GM21737 (cell line): ENCODE measurements around the gene KCNF1.
"Not testable (repeated sequence)": the region's sequence is repeated elsewhere in the genome, so short reads cannot be mapped to it uniquely, and the experiment has no call there.

Experiments
- ATAC-seq: cut with Tn5 transposase; IDR thresholded peaks from one replicate; pipeline ENCODE4 v1.9.1; 2021; ENCODE audit warnings: mild to moderate bottlenecking, moderate library complexity; ENCODE audit not compliant: unreplicated experiment

KCNF1 gene

DNA sequence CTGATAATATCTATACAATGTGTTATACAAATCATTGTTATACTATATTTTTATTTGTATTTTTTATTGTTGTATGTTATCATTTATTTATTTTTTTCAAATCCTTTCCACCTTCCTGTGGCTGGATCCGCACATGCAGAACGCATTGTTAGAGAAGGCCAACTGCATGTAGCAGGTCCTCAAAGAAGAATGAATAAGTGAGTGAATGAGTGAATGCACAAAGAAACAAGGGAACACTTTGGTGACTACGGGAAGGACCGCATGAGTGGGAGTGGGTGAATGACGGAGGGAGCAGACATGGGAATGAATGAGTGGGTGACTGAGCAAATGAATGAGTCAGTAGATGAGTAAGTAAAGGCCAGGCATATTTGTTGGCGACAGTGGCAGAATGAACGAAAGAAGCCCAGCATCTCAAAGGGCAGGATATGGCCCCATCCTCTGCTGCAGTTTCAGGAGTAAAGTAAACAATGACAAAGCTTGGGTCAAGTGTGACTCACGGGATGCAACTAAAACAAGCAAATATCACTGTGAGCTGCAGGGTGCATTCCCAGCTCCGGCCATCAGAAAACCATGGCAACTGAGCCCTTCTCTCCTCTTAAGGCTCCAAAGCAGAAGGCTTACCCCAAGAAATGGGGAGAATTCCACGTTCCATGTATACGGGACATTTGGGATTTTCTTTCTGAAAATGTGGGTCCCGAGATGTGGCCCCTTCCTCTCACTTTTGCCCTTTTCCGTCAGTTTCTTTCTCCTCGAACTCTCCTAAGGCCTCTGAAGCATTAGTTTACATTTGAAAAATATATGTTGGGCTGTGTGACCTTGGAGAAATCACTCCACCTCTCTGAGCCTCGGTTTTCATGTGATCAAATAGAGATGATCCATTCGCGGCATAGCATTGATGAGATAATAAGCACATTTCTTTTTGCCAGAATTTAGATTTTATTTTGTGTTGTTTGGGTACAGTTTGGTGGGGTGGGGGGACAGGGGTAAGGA lies 24.5 kb downstream of the KCNF1 start:
- no peak for ATAC-seq

GRCh38 chr2:10939058-10939457 lies 27.3 kb downstream of the KCNF1 start:
- no peak for ATAC-seq

DNA sequence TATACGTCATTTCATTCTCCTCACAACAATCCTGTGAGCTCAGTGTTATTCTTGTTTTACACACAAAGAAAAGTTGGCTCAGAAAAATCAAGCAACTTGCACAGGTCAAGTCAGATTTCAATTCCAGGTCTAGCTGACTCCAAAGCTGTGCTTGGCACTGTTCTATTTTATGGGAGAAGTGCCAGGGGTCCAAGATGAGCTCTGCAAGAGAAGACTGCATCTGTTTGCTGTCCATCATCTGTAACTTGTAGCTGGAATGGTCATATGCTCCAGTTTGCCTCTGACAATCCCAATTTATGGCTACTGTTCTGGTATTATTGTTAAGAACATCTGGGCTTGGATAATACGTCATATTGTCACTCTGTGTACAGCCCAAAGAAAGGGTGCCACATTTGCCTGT lies 28.9 kb downstream of the KCNF1 start:
- no peak for ATAC-seq

- no peak for ATAC-seq
Observed at GRCh38 chr2:10941383-10941782, 29.6 kb downstream of the KCNF1 start.

GRCh38 chr2:10944799-10945198 lies 33.1 kb downstream of the KCNF1 start:
- no peak for ATAC-seq

DNA sequence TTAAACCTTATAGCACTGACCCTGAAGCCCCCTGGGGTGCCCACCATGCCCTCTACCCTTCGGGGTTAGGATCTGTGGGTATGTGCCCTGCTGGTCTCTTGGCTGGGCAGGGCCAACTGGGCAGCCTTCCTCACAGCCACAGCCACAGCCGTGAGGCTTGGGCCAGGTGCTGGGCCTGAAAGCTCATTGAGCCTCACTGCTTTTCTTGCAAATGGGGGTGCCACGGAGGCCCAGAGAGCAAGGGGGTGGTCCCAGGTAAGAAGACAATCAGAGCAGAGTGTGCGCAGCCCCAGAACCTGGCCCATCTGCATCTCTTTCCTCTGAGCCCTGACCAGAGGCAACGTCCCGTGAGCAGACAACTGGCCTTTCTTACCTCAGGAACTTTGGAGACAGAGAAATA lies 34.7 kb downstream of the KCNF1 start:
- no peak for ATAC-seq

- no peak for ATAC-seq
Observed at GRCh38 chr2:10947005-10947440, 35.3 kb downstream of the KCNF1 start.

- no peak for ATAC-seq
Observed at GRCh38 chr2:10947446-10948187, 35.9 kb downstream of the KCNF1 start.

DNA sequence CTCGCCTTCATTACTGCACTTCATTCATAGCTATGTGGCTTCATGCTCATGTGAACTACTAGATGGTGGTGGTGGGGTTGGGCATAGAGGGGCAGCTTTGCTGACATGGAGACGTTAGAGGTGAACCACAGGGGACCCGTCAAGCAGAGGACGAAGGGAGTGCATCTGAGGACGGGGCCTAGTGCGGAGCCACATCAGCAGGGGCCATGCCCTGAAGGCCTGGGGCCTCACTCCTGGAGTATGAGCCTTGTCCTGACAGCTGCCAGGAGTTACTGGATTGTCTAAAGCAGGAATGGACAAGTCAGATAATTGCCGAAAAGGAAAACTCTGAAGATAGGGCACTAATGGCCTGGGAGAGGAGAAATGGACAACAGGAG lies 36.4 kb downstream of the KCNF1 start:
- no peak for ATAC-seq

DNA sequence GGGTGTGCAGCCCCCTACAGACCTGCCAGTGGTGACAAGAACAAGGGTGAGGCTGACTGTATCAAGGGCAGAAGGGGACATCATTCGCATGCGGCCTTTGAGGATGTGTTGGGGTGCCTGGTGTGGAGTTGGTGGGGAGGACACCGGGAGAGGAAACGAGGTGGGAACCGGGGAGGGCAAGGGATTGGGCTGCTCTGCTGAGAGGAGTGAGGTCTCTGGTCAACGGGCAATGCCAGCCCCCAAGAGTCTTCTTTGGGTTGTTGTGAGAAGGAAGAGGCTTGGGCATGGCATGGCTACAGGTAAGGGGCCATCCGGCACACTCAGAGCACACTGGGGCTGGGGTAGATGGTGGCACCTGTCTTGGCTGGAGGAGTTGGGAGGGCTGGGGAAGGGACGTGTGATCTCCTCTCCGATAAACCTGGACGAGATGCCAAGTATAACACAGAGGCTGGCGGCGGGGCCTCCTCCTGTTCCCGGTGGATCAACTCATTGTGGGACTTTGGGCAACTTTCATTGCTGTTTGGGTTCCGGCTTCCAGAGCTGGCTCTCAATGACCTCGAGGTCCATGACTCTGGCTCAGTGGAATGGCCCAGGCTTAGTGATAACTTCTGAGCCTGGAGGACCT lies 37.0 kb downstream of the KCNF1 start:
- ATAC-seq = no peak

DNA sequence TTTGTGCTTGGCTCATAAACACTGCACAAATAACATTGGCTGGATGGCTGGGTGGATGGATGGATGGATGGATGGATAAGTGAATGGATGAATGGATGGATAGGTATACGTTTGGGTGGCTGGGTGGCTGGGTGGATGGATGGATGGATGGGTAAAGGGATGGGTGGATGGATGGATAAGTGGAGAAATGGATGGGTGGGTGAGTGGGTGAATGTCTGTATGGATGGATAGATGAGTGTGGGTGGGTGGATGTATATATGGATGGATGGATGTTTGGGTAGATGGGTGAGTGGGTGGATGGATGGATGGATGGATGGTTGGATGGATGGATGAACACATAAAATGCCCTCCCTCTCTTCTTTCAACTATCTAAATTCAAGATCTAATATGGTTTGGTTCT lies 38.1 kb downstream of the KCNF1 start:
- no peak for ATAC-seq

- ATAC-seq = no peak
Observed at GRCh38 chr2:10951558-10952414, 40.1 kb downstream of the KCNF1 start.

DNA sequence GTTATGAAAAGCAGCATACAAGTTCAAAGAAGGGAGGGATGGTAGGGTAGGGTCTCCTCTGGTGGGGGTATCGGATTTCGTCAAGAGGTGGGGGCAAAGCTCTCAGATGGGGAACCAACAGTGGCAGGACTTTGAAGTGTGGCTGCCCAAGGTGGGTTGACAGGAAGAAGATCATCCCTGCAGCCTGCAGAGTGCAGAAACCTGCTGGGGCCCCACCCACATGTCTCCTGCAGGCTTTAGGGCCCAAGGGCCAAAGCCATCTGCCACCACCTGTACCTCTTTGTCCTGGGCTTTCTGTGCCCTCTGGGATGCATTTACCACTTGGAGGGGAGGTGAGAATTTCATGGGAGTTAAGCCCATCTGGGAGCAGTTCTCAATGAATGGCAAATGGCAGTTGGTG lies 42.7 kb downstream of the KCNF1 start:
- no peak for ATAC-seq

- ATAC-seq = no peak
Observed at GRCh38 chr2:10954856-10955818, 43.4 kb downstream of the KCNF1 start.

- ATAC-seq = no peak
Observed at GRCh38 chr2:10956006-10956790, 44.5 kb downstream of the KCNF1 start.

DNA sequence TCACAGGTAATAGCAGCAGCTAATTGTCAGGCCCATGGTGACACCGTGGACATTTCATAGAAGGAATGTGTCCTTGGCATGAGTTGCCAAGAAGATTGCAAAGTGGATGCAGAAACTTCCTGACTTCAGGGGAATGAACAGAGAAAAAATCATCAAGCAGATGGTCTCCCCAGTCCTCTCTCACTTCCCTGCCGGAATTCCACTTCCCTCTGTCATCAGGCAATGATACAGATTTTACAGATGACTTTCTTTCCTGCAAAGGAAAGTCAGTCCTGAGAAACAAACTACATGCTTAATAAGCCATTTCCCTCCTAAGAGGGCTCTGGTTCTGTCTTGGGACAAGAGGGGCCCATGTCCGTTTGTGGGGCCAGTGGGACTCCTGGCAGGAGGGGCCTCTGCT lies 45.7 kb downstream of the KCNF1 start:
- no peak for ATAC-seq

- ATAC-seq = not testable (repeated sequence)
Observed at GRCh38 chr2:10958452-10958851, 46.7 kb downstream of the KCNF1 start.

GRCh38 chr2:10960606-10961489 lies 49.1 kb downstream of the KCNF1 start:
- ATAC-seq = no peak
